Activated CD4-positive, alpha-beta T cell treated with anti-CD3 and anti-CD28 coated beads for 48 hours (primary cell): Measurements from ENCODE around the gene RSPH10B2.
"Not testable (repeated sequence)": the region's sequence is repeated elsewhere in the genome, so short reads cannot be mapped to it uniquely, and the experiment has no call there.

Experiments
- DNase-seq: peaks from one replicate; pipeline ENCODE4 v3.0.0-alpha.2; 2020

RSPH10B2 gene

DNA sequence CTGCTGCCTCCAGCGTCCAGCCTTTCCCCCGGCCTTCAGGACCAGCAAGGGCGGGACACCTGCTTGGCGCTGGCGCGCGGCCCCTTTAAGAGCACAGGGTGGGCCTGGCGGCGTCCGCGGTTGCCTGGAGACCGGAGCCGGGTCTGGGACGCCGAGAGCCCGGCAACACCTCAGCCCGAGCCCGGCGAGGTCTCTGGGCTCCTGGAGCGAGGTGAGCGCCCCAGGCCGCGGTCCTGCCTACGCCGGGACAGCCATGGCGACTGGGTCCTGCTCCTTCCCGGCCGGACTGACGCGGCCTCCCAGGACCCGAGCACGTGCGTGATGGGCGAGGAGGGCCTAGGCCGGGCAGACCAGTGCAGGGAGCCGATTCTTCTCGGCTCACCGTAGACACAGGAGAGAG lies at the start of gene RSPH10B2:
TSS of gene RSPH10B2 (plus strand) at position 140 of the 400 bp plus-strand sequence. CDS start 3,575 bp downstream, outside the sequence.
- not testable (repeated sequence) for DNase-seq

DNA sequence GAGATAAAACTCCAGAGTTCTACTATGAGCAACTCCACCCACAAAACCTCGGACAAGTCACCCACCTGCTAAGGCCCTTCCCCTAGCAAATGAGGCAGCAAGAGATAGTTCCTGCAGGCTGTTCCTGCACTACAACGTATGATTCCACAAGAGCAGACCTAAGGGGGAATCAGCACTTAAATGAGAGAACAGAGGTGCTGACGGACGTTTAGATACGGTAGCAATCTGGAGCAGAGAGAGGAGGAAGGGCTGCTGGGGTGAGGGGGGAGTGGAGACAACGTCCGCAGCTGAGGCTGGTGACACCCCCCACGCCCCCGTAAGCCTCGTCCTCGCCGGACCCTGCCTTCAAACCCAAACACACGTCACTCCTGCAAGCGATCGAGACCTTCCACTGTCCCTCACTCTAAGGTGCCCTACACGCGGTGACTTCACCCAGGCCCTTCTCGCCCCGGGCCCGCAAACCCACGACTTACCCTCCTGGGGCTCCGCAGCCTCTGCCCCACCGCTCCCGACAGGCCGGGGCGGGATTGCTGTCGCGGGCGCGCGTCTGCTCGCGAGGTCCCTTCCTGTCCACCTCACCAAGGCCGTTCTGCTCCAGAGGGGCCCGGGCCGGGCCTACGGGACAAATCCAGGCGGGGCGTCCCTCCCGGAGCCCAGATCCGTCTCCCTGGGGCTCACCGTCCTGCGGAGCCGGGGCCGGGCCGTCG lies 47.8 kb upstream of the RSPH10B2 start:
- peak; percentile 47 for DNase-seq

DNA sequence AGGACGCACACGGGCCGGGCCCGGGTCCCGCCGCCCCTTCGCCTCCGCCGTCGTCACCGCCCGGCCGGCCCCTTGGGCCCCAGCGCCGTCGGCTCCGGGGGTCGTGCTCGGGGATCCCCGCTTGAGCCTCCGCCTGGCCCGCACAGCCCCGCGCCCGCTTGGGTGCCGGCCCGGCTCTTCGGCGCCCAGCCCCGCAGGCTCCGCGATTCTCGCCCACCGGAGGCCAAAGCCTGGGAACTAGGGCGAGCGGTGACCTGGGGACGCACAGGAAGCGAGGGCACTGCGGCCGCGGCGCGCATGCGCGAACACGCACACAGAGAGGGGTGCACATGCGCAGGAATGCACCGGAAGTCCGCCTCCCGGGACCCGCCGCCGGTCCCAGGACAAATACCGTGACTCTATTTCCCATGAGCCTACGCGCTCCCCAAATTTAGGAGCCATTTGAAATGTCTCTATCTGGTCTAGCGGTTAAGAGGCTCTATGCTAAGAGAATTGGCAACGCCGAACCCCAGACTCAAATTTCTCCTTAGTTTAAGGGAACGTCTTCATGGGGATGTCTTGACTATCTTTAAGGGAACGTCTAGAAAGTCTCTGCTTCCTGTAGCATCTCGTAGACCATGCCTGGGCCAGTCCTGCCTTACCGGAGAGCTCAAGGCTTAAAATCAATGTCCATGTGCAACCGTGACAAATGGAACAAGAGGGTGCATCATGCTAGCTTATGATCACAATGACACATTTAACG lies 47.1 kb upstream of the RSPH10B2 start, which contains the start of gene ZNF12:
TSS of gene ZNF12 (minus strand) at position 282 of the 742 bp plus-strand sequence. CDS start 1,774 bp downstream, outside the sequence.
- peak; percentile 98 for DNase-seq

DNA sequence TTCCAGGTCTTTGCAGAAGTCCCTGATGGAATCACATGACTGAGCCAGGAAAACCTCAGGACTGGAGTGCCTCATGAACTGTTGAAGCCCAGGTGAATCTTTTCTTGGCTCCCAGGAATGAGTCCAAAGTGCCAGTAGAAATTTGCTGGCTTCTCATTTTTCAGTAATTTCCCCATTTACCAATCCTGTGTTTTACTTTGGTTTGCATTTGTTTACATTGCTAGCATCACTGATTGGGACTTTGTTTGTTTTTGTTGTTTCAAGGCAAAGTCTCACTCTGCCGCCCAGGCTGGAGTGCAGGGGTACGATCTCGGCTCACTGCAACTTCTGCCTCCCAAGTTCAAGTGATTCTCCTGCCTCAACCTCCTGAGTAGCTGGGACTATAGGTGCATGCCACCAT lies 45.6 kb upstream of the RSPH10B2 start:
- DNase-seq: no peak

DNA sequence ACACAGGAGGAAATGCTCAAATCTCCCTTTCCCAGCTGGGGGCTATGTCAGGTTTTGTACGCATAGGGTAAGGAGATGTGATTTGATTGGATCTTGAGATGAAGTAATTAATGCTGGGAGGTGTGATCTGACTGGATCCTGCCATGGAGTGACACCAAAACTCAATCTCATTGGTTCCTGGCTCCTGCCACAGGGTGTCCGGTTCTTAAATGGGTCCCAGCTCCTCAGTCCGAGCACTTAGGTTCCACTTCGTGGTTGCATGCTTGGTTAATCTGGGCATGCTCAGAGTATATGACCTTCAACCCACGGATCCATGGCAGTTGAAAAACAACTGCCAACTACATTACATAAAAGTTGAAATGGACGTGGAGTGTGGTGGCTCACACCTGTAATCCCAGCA lies 44.1 kb upstream of the RSPH10B2 start:
- DNase-seq: peak; percentile 47

DNA sequence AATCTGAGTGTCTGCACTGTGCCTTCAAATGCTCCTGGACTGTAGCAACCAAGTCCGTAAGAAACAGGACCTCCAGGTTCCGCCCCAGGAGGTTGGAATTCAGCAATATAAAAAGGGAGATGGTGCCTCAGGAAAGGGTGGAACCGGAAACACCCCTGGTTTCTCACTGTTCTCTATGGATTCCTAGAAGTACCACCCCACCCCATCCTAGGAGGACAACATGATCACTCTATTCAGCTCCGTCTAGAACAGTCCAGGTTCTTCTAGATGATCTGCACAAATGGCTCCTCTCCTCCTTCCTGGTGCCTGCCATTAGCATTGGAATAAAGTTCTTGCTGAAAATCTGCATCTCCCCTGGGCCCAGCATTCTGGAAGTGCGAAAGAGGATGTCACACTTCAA lies 39.5 kb upstream of the RSPH10B2 start:
- no peak for DNase-seq

DNA sequence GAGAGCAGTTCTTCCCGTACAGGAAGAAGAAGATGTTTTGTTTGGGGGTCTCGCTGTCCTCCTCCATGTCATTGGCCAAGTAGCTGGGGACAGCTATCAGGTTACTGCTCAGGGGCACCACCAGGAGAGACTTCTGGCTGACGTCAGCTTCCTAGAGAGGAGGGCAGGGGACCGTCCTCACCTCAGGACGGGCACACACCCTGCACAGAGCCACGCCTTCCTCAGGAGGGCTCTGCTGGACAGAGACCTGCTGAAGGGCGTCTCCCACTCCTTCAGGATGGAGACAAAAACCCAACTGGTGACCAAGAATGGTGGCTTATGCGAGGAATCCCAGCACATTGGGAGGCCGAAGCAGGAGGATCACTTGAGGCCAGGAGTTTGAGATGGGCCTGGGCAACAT lies 38.0 kb upstream of the RSPH10B2 start:
- not testable (repeated sequence) for DNase-seq

DNA sequence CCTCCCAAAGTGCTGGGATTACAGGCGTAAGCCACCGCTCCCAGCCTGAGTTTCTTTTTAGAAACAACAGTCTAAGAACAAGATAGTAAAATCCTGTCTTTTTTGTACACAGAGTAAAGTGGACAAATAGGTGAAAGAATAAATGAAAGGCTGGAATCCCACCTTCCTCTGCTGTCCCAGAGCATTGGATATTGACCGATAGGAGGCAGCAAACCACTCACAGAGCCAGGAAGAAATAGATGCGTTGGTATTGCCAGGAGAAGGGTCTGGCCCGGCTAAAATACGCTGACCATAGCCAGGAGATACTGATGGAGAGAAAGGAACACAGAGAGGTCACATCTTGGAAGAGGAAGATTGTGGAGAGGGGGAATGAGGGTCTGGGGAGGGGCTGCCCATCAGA lies 35.8 kb upstream of the RSPH10B2 start:
- no peak for DNase-seq

DNA sequence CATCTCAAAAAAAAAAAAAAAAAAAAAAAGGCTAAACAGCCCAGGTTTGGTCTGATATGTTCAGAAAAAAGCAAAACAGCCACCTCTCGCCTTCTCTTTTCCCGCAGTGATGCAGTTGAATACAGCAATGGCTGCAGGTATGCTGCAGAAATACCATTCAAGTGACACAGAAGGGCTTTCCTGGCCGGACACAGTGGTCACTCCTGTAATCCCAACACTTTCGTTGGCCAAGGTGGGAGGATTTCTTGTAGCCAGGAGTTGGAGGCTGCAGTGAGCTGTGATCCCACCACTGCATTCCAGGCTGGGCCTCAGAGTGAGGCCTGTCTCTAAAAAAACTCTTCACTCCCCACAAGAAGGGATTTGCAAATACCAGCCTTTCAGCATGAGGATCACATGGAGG lies 29.6 kb upstream of the RSPH10B2 start:
- DNase-seq: not testable (repeated sequence)

DNA sequence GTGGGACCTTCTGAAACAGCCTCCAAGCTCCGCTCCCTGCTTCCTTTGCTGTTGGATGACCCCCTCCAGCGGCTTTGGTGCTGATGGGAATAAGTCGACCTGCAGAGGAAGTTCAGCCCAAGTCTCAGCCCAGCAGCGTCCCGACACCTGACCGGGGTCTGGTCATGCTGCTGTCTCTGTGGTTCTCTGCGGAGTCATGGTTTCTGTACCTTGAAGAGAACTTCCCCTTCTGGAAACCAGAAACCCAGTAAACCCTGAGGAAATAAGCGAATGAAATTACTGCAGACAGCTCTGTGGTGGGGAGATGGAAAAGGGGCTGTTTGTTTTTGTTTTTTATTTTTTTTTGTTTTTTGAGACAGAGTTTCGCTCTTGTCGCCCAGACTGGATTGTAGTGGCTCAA lies 28.9 kb upstream of the RSPH10B2 start:
- no peak for DNase-seq

DNA sequence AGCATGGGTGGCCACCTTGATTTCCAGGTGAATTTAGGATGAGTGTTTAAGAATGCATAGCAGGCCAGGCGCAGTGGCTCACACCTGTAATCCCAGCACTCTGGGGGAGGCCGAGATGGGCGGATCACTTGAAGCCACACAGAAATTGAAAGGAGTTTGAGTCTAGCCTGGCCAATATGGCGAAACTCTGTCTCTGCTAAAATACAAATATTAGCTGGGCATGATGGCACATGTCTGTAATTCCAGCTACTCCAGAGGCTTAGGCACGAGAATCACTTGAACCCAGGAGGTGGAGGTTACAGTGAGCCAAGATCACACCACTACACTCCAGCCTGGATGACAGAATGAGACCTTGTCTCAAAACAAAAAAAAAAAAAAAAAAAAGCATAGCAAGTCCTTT lies 27.6 kb upstream of the RSPH10B2 start:
- not testable (repeated sequence) for DNase-seq

DNA sequence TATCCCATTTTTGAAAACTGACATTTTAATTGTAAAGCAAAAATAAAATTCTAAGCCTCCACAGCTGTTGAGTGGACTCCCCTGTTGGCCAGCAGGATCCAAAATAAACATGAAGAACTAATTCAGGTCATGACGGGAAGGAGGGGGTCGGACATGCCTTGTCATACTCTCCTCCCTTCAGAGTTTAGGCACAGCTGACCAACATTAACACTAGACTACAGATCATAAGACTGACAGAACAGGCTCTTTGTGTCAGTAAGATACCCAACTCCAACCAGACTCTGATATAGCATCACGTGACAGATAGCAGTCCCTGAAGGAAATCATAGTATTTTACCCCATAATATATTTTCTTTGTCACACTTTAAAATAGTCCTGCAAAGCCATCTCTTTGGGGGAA lies 26.2 kb upstream of the RSPH10B2 start:
- no peak for DNase-seq

DNA sequence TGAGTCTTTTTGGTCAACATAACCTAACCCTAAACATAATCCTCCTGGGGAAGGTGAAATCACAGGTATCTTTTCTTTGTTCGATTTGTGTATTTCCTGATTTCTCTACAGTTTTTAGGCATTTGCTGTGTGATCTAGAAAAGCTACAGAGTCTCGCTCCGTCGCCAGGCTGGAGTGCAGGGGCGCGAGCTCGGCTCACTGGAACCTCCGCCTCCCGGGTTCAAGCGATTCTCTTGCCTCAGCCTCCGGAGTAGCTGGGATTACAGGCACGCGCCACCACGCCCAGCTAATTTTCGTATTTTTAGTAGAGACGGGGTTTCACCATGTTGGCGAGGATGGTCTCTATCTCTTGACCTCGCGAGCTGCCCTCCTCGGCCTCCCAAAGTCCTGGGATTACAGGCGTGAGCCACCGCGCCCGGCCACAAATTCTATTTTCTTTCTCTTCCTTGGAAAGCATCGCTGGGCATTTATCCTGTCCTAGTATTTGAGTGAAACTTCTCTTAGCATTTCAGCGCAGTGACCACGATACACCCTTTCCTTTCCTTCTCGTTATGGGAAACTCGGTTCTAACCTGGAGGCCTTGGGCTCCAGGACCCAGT lies 24.9 kb upstream of the RSPH10B2 start:
- not testable (repeated sequence) for DNase-seq

DNA sequence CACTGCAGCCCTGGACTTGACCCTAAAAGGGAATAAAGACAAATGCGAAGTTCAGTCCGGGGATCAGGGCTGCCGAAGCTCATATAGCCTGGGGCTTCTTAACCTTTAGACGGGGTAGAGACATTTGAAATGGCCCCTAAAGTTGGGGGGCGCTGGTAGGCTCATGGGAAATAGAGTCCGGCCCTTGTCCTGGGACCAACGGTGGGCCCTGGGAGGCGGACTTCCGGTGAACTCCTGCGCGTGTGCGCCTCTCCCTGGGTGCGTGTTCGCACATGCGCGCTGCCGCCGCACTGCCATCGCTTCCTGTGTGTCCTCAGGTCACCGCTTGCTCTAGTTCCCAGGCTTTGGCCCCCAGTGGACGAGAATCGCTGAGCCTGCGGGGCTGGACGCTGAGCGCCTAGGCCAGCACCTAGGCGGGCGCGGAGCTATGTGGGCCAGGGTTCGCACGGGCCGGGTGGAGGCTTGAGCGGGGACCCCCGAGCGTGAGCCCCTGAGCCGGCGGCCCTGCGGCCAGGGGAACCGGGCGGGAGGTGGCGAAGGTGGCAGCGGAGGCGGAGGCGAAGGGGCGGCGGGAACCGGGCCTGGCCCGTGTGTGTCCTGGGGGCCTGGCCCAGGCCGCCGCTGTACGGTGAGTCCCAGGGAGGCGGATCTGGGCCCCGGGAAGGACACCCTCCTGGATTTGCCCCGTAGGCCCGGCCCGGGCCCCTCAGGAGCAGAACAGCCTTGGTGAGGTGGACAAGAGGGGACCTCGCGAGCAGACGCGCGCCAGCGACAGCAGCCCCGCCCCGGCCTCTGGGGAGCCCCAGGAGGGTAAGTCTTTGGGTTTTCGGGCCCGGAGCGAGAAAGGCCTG lies 24.2 kb upstream of the RSPH10B2 start:
- peak; percentile 89 for DNase-seq

DNA sequence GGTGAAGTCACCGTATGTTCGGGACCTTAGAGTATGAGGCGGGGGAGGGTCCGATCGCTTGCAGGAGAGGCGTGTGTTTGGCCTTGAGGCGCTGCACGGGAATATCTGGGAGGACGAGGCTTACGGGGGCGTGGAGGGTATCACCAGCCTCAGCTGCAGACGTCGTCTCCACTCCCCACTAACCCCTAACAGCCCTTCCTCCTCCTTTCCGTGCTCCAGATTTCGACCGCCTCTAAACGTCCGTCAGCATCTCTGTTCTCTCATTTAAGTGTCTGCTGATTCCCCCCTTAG lies 23.6 kb upstream of the RSPH10B2 start:
- no peak for DNase-seq

DNA sequence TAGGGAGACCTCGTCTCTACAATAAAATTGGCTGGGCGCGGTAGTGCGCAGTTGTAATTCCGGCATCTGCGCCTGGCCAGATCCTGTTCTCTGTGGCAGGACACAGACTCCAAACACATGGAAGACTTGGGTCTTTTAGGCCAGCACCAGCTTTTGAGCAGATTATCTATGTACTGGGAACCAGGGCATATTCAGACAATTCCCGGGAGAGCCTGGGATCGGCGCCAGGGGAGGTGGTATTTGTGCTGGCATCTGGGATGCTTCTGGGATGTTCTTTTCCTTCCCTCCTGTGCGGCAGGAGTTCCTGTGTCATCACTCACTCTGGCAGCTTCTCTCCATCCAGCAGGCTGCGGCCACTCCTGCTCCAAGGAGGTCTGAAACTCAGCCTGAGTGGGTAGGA lies 15.5 kb upstream of the RSPH10B2 start:
- DNase-seq: not testable (repeated sequence)

DNA sequence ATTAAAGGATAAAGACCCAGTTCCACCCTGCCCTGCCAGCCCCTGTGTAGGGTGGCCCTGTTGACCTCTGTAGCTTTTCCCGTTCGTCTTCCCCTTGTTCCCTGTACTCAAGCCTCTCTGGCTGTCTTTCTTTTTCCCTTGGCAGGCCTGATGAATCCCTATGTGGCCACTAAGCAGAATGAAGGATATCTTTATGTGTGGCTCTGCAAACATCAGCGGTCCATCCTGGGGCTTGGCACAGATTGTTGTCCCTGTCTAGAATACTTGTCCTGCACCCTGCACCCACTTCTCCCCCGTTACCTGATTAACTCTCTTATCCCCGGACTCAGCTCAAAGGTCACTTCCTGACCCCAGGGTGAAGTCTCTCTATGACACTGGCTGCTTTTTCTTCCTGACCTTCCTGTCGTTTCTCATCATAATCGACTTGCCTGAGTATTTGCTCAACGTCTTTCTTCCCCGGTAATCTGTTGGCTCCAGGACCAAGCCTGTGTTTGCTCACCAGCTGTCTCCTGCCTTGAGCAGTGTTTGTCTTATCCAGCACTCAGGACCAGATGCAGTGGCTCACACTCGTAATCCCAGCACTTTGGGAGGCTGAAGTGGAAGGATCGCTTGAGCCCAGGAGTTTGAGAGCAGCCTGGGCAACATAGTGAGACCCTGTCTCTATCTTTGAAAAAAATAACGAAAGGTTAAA lies 9.3 kb upstream of the RSPH10B2 start:
- not testable (repeated sequence) for DNase-seq

DNA sequence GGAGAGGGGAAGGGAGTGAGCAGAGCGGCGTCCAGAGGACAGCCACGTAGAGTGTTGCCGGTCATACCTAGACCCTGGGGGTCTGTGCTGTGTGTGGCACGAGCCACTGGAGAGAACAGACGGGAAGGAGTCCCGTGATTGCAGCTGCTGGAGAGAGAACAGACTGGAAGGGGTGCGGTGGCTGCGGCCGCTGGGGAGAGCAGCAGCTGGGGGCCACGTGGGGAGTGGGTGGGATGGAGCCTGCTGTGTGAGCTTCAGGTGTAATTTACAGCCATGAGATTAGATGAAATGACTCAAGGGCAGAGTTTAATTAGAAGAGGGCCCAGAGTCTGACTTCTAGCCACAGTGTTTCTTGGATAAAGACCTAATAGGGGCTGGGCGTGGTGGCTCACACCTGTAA lies 4.6 kb upstream of the RSPH10B2 start:
- DNase-seq: not testable (repeated sequence)

DNA sequence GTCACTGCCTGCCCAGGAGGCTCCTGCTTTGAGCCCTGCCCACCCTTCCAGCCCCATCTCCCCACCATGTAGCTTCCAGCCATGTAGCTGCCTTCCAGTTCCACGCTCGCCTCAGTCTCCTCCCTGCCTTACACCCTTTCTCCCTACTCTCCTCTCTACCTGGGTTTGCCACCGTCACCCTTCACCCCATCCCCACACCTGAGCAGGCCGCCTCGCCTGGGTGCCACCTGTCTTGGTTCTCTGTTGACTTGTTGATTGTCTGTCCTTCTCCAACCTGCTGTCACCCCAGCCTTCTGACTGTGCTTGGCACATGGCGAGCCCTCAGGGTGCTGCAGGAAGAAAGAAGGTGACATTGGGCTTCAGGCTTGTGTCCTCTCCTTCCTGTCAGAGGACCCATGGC lies 3.7 kb upstream of the RSPH10B2 start:
- not testable (repeated sequence) for DNase-seq

DNA sequence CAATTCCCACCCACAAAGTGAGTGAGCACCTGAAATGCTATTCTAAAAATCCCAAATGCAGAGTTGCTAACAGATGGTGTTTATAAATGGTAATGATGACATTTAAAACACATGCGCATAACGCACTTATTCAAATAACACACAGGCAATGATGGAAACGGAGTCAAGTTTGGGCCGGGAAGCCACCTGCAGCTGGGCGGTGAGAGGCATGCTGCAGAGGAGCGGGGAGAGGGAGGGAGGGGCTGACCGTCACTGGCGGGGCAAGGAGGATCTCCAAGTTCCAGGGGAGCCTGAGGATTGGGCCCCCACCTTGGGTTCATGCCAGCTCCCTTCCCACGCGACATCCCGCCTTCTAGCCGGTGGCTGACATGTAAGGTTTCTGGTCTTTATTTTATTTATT lies 7.3 kb downstream of the RSPH10B2 start:
- not testable (repeated sequence) for DNase-seq

DNA sequence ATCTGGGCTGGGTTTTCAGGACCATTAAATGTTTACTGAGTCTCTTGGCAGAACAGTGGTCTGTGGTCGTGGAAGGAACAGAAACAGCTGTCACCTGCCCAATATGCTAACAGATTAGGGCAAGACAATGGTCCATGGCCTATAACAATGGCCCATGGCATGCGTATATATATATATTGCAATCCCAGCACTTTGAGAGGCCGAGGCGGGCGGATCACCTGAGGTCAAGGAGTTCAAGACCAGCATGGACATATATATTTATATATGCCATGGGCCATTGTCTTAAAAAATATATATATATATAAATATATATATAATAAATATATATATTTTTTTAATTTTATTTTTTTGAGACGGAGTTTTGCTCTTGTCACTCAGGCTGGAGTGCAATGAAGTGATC lies 27.7 kb downstream of the RSPH10B2 start:
- DNase-seq: not testable (repeated sequence)

DNA sequence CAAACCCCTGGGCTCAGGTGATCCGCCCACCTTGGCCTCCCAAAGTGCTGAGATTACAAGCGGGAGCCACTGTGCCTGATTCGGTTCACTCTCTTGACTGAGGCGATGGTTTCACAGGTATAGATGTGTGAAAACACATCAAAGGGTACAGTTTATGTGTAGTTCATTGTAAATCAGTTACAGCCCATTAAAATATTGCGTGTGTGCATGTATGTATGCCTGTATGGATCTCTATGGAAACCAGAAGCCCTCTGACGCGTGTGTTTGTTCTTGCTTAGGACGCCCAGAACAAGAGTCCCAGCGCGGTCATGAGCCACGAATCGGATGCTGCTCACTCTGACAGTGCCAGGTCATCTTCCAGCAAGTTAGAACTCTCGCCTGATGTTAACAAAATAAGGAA lies 35.5 kb downstream of the RSPH10B2 start:
- not testable (repeated sequence) for DNase-seq
